OCI-LY7 (cell line): ENCODE measurements around the gene ACADS. TPM values are rescaled to one million over a fixed set of nuclear protein-coding genes. Genes with fewer than 3 reads are reported as not detected.

ENCODE experiments used
- BruUV-seq: library from RNA; stranded (reverse); fragments of 400-500 nt; replicated peaks from 2 replicates; lab custom pipeline; 2021; lab: Mats Ljungman, UMichigan
- CTCF ChIA-PET: fragments of 300-600 bp; sonication (Branson Sonifier 250); formaldehyde crosslinking; loops from one replicate; lab custom pipeline; 2022; ENCODE audit warnings: antibody characterized with exemption; ENCODE audit not compliant: unreplicated experiment; lab: Charles Lee
- POLR2A ChIA-PET: fragments of 300-600 bp; sonication (Branson Sonifier 250); formaldehyde crosslinking; loops from one replicate; lab custom pipeline; 2022; ENCODE audit warnings: antibody characterized with exemption; lab: Charles Lee
- DNase-seq: peaks from one replicate; pipeline ENCODE4 v3.0.0-alpha.2; 2015; ENCODE audit warnings: low spot score
- H2AFZ ChIP-seq: fragments of 200-600 bp; sonication (generic), shearing (Covaris generic); 2 replicates; pipeline ENCODE4 v1.6.1; 2014; ENCODE audit warnings: mild to moderate bottlenecking, antibody characterized with exemption, low read length, moderate library complexity
- H3K27ac ChIP-seq: fragments of 200-600 bp; sonication (generic); 2 replicates; pipeline ENCODE4 v1.5.1; 2014; ENCODE audit warnings: mixed run types, low read depth, mild to moderate bottlenecking, moderate library complexity, low read length, inconsistent platforms; ENCODE audit not compliant: poor library complexity, severe bottlenecking
- H3K36me3 ChIP-seq: fragments of 200-600 bp; sonication (generic); 2 replicates; pipeline ENCODE4 v1.6.1; 2014; ENCODE audit warnings: mild to moderate bottlenecking, antibody characterized with exemption, low read length, moderate library complexity, mixed read lengths; ENCODE audit not compliant: insufficient read depth
- H3K4me1 ChIP-seq: fragments of 200-600 bp; sonication (generic); 2 replicates; pipeline ENCODE4 v1.5.1; 2014; ENCODE audit warnings: mild to moderate bottlenecking, low read length; ENCODE audit not compliant: insufficient read depth, poor library complexity, severe bottlenecking
- H3K4me2 ChIP-seq: fragments of 200-600 bp; sonication (generic); 2 replicates; pipeline ENCODE4 v1.6.1; 2014; ENCODE audit warnings: mild to moderate bottlenecking, low read length
- H3K4me3 ChIP-seq: fragments of 200-600 bp; sonication (generic); 2 replicates; pipeline ENCODE4 v1.5.1; 2014; ENCODE audit warnings: mild to moderate bottlenecking, low read depth, low read length; ENCODE audit not compliant: poor library complexity, severe bottlenecking
- H3K79me2 ChIP-seq: fragments of 200-600 bp; sonication (generic); 2 replicates; pipeline ENCODE4 v1.6.1; 2016; ENCODE audit warnings: low read depth, mild to moderate bottlenecking, low read length, moderate library complexity, mixed read lengths; ENCODE audit not compliant: insufficient read depth
- H3K9me2 ChIP-seq: fragments of 200-600 bp; sonication (generic); 2 replicates; pipeline ENCODE4 v1.6.1; 2016; ENCODE audit warnings: mild to moderate bottlenecking, low read length, mixed read lengths; ENCODE audit not compliant: insufficient read depth
- H3K9me3 ChIP-seq: fragments of 200-600 bp; sonication (generic); 2 replicates; pipeline ENCODE4 v1.6.1; 2014; ENCODE audit warnings: mild to moderate bottlenecking, mixed run types, low read length, mixed read lengths
- H4K20me1 ChIP-seq: fragments of 200-600 bp; sonication (generic); 2 replicates; pipeline ENCODE4 v1.6.1; 2014; ENCODE audit warnings: mild to moderate bottlenecking, antibody characterized with exemption, low read length, moderate library complexity, mixed read lengths; ENCODE audit not compliant: insufficient read depth
- CTCF ChIP-seq: fragments of 200-600 bp; sonication (generic); conservative IDR thresholded peaks from 2 replicates; pipeline ENCODE4 v1.5.1; 2014; ENCODE audit warnings: mild to moderate bottlenecking, antibody characterized with exemption, low read length, moderate library complexity, mixed read lengths
- EZH2phosphoT487 ChIP-seq: fragments of 200-600 bp; sonication (generic); IDR thresholded peaks from 2 replicates; pipeline ENCODE4 v1.6.1; 2018; ENCODE audit warnings: low read depth, borderline replicate concordance, mild to moderate bottlenecking, mixed run types, antibody characterized with exemption, low read length, moderate library complexity, mixed read lengths
- intact Hi-C: fragments of 100-400 bp; cut with micrococcal nuclease; formaldehyde crosslinking; loops from one replicate; pipeline ENCODE4 v1.10.0; 2022; ENCODE audit not compliant: unreplicated experiment
- total RNA-seq, 2 experiments: library from RNA; depleted of rRNA in 1 of 2; stranded (reverse); fragments of >200 nt in 1 of 2; shearing (Covaris generic) in 1 of 2; gene quantifications; 2 replicates each; pipeline ENCODE4 v1.2.3, GENCODE V29; 2014 to 2022

Gene ACADS
- total RNA-seq, 2 experiments from 2014 or later = 8.8 to 11.2 TPM

- Histone ChIP-seq H4K20me1 (no peaks in the 10 kb centered on the region), H3K27ac (no peak overlapping the region), H3K79me2 (no peaks in the 10 kb centered on the region), H2AFZ (no peak overlapping the region), H3K4me1 (peaks cover 3% of the 10 kb centered on the region), H3K9me3 (no peaks in the 10 kb centered on the region), H3K9me2 (no peaks in the 10 kb centered on the region), H3K4me3 (no peak overlapping the region), H3K36me3 (peaks cover 61% of the 10 kb centered on the region), H3K4me2 (no peak overlapping the region)
- TF ChIP-seq CTCF = no peak
- no peak for TF ChIP-seq EZH2phosphoT487
- ChIA-PET CTCF (no interaction called here), POLR2A (no interaction called here)
- intact Hi-C loops = no loop called here
- no peak for DNase-seq
- no TSS peak for BruUV-seq
Observed at GRCh38 chr12:120703311-120703942, 22.2 kb upstream of the ACADS start.

DNA sequence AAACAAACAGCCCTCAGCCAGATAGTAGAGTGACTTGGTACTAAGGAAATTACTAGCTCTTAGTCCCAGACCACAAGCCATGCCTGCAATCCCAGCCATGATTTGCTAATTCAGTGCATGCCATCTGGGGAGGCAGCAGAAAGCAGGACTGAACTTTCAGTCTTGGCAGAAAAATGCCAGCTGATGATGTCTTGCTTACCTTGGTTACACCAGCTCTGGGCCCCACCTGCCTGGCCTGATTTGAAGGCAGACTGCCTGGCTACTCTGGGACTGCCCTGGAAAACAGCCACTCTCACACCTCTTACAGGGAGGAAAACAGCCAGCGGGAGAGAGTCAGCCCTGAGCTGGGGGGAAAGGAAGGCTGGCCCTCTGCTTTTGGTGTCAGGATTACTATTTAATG is 20.0 kb upstream of the ACADS start:
- BruUV-seq = no TSS peak
- Histone ChIP-seq H3K27ac (no peak overlapping the region), H2AFZ (no peak overlapping the region), H3K4me2 (no peak overlapping the region), H3K4me3 (no peak overlapping the region), H3K4me1 (peaks cover 7% of the 10 kb centered on the region), H3K79me2 (no peaks in the 10 kb centered on the region; the same call in 1 of the 2 replicates), H3K9me2 (no peaks in the 10 kb centered on the region), H4K20me1 (no peaks in the 10 kb centered on the region), H3K36me3 (peaks cover 39% of the 10 kb centered on the region), H3K9me3 (no peaks in the 10 kb centered on the region)
- POLR2A ChIA-PET = interaction anchor here (0.6 kb wide), 1 partner anchor 17 kb away, joined by 4 read pairs; no protein-coding TSS in a partner anchor
- no peak for TF ChIP-seq CTCF
- no peak for DNase-seq
- CTCF ChIA-PET = no interaction called here
- intact Hi-C loops = no loop called here

GRCh38 chr12:120706029-120706428 is 19.6 kb upstream of the ACADS start:
- POLR2A ChIA-PET = interaction anchor here (0.6 kb wide), 1 partner anchor 17 kb away, joined by 4 read pairs; no protein-coding TSS in a partner anchor
- TF ChIP-seq CTCF = no peak
- no peak for TF ChIP-seq EZH2phosphoT487
- H3K4me3 ChIP-seq = no peak overlapping the region
- H3K4me1 ChIP-seq = peaks cover 7% of the 10 kb centered on the region
- intact Hi-C loops = no loop called here
- no peaks in the 10 kb centered on the region for H3K9me2 ChIP-seq
- H3K4me2 ChIP-seq = no peak overlapping the region
- peaks cover 35% of the 10 kb centered on the region for H3K36me3 ChIP-seq
- CTCF ChIA-PET = no interaction called here
- no peak overlapping the region for H3K27ac ChIP-seq
- no TSS peak for BruUV-seq
- H2AFZ ChIP-seq = no peak overlapping the region
- no peaks in the 10 kb centered on the region; the same call in 1 of the 2 replicates for H3K79me2 ChIP-seq
- no peak for DNase-seq
- no peaks in the 10 kb centered on the region for H3K9me3 ChIP-seq
- H4K20me1 ChIP-seq = no peaks in the 10 kb centered on the region
